BE2C (cell line): ENCODE results near the gene GOLGA8N.

ENCODE experiments used
- DNase-seq: peaks from one replicate; pipeline ENCODE4 v3.0.0-alpha.2; 2020
- H3K27me3 ChIP-seq: fragments of 250-450 bp; sonication (Bioruptor Pico); 2 replicates; pipeline ENCODE4 v1.5.1; 2020; ENCODE audit warnings: mild to moderate bottlenecking
- H3K36me3 ChIP-seq: fragments of 250-450 bp; sonication (Bioruptor Pico); 2 replicates; pipeline ENCODE4 v1.5.1; 2020; ENCODE audit warnings: mild to moderate bottlenecking
- H3K4me1 ChIP-seq: fragments of 250-450 bp; sonication (Bioruptor Pico); 2 replicates; pipeline ENCODE4 v1.5.1; 2020
- H3K4me3 ChIP-seq: 2 replicates; pipeline ENCODE4 v1.5.1; 2011; ENCODE audit warnings: low read depth, low read length
- H3K9me3 ChIP-seq: fragments of 250-450 bp; sonication (Bioruptor Pico); 2 replicates; pipeline ENCODE4 v1.5.1; 2020
- TF ChIP-seq, protein P1 (sequence below): IDR thresholded peaks from 2 replicates; pipeline ENCODE4 v1.5.1; 2012; ENCODE audit warnings: mild to moderate bottlenecking, low read depth, low read length

GOLGA8N gene

DNA sequence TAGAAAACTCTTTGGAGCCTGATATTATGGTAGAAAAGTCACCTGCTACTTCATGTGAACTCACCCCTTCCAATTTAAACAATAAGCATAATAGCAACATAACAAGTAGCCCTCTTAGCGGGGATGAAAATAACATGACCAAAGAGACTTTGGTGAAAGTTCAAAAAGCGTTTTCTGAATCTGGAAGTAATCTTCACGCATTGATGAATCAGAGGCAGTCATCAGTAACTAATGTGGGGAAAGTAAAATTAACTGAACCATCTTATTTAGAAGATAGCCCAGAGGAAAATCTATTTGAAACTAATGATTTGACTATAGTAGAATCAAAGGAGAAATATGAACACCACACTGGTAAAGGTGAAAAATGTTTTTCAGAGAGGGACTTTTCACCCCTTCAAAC, 43.2 kb downstream of the GOLGA8N start:
- peaks cover 65% of the 10 kb centered on the region for H3K36me3 ChIP-seq

DNA sequence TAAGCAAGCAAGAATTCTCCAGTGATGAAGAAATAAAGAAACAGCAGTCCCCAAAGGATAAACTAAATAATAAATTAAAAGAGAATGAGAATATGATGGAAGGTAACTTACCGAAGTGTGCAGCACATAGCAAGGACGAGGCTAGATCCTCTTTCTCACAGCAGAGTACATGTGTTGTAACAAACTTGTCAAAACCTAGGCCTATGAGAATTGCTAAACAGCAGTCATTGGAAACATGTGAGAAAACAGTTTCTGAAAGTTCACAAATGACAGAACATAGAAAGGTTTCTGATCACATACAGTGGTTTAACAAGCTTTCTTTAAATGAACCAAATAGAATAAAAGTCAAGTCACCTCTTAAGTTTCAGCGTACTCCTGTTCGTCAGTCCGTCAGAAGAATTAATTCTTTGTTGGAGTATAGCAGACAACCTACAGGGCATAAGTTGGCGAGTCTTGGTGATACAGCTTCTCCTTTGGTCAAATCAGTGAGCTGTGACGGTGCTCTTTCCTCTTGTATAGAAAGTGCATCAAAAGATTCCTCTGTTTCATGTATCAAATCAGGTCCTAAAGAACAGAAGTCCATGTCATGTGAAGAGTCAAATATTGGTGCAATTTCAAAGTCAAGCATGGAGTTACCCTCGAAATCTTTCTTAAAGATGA, 43.8 kb downstream of the GOLGA8N start:
- peaks cover 65% of the 10 kb centered on the region for H3K36me3 ChIP-seq
- H3K4me3 ChIP-seq = no peak overlapping the region
- H3K27me3 ChIP-seq = no peaks in the 10 kb centered on the region
- TF ChIP-seq, protein P1, sequence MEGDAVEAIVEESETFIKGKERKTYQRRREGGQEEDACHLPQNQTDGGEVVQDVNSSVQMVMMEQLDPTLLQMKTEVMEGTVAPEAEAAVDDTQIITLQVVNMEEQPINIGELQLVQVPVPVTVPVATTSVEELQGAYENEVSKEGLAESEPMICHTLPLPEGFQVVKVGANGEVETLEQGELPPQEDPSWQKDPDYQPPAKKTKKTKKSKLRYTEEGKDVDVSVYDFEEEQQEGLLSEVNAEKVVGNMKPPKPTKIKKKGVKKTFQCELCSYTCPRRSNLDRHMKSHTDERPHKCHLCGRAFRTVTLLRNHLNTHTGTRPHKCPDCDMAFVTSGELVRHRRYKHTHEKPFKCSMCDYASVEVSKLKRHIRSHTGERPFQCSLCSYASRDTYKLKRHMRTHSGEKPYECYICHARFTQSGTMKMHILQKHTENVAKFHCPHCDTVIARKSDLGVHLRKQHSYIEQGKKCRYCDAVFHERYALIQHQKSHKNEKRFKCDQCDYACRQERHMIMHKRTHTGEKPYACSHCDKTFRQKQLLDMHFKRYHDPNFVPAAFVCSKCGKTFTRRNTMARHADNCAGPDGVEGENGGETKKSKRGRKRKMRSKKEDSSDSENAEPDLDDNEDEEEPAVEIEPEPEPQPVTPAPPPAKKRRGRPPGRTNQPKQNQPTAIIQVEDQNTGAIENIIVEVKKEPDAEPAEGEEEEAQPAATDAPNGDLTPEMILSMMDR = no peak
- DNase-seq = no peak
- no peaks in the 10 kb centered on the region for H3K9me3 ChIP-seq
- no peaks in the 10 kb centered on the region for H3K4me1 ChIP-seq

More for the DNA sequence above, 43.2 kb downstream of the GOLGA8N start:
- Histone ChIP-seq H3K4me1 (no peaks in the 10 kb centered on the region), H3K27me3 (no peaks in the 10 kb centered on the region), H3K4me3 (no peak overlapping the region), H3K9me3 (no peaks in the 10 kb centered on the region)
- TF ChIP-seq, protein P1 = no peak
- DNase-seq = no peak

DNA sequence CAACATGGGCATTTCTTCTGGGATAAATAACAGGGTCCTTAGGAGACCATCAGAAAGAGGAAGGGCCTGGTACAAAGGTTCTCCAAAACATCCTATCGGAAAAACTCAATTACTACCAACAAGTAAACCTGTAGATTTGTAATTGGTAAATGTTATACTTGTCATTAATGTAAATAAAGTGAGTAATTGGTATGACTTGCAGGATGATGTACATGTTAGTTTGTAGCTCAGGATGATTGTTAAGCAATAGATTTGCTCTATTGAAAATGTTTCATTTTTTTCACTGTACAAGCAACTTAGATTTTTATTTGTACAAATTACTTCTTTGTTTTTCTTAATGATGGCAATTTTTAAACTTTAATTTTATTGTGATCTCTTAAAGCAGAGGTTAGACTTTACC, 44.4 kb downstream of the GOLGA8N start:
- H3K4me1 ChIP-seq = no peaks in the 10 kb centered on the region
- H3K9me3 ChIP-seq = no peaks in the 10 kb centered on the region
- no peaks in the 10 kb centered on the region for H3K27me3 ChIP-seq
- no peak overlapping the region for H3K4me3 ChIP-seq
- H3K36me3 ChIP-seq = peaks cover 64% of the 10 kb centered on the region
- TF ChIP-seq, protein P1 = no peak
- no peak for DNase-seq

DNA sequence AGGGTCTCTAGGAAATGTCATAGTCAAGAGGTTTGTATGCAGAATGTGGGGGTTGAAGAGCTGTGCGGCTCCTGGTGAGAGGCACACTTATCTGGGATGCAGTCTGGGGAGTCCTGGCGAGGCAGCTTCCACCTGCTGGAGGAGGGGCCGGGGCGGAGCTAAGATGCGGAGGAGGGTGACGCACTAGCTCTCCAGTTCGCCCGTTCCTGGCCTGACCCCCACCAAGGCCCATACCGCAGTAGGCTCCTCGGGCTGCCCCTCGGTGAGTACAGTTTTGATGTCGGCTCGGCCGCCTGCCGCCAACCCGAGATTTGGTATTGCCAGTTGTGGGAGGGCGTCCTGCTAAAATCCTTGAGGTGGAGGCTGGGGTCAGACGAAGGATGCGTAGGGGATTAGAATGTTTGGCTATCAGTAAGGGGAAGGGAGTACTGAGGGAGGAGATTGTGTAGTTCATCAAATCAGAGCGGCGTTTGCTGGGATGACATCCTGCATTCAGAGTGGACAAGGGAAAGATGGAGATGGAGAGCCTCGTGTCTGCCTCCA, 48.3 kb downstream of the GOLGA8N start, which contains the start of gene SCG5:
Gene SCG5 (plus strand): TSS at position 194 of the 543 bp plus-strand sequence. CDS start 1,883 bp downstream, outside the sequence.
- no peaks in the 10 kb centered on the region for H3K4me1 ChIP-seq
- peak; percentile 80 for DNase-seq
- TF ChIP-seq, protein P1 = no peak

DNA sequence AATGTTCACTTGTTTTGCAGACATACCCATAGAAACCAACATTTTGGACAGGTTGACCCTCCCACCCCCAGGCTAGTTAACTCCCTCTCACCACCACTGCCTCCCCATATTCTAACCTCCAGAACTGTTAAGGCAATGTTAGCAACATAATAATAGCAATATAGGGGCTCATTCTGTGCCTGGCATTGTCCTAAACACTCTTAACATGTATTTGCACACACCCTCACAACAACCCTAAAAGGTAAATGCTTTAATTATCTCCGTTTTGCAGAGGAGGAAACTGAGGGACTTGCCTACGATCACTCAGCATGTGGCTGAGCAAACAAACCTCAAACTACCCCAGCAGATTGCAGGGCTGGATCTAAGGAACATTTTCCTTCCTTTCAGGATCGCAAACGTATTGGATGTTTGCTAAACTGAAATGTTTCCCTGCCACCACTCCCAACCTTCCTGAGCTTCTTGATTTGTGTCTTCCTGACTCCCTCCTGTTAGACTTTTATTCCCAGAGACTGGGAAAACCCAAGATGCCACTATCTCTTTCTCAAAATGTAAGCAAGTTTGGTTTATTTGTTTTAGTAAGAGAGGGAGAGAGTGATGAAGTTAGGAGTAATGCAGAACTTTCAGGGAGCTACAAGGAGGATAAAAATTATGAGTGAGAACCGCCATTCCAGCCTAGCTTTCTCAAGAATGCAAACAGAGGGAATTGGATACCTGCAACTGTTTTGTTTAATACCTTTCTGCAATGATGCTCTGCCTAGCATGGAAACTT, 49.6 kb downstream of the GOLGA8N start:
- no peaks in the 10 kb centered on the region for H3K9me3 ChIP-seq
- TF ChIP-seq, protein P1 = no peak
- no peaks in the 10 kb centered on the region for H3K27me3 ChIP-seq
- H3K4me1 ChIP-seq = no peaks in the 10 kb centered on the region
- H3K4me3 ChIP-seq = peak overlapping the region; percentile 54
- no peak for DNase-seq
- H3K36me3 ChIP-seq = peaks cover 16% of the 10 kb centered on the region

More for the DNA sequence above, 48.3 kb downstream of the GOLGA8N start, which contains the start of gene SCG5:
- Histone ChIP-seq H3K36me3 (peaks cover 29% of the 10 kb centered on the region), H3K27me3 (no peaks in the 10 kb centered on the region), H3K9me3 (no peaks in the 10 kb centered on the region), H3K4me3 (peak within 1 kb of the TSS; percentile 54)
